ENCODE data around the gene TASP1. TPM values are rescaled to one million over a fixed set of nuclear protein-coding genes. Genes with fewer than 3 reads are reported as not detected.

TASP1 gene
- total RNA-seq, 1 experiment from 2014 or later, result 25.9 TPM

DNA sequence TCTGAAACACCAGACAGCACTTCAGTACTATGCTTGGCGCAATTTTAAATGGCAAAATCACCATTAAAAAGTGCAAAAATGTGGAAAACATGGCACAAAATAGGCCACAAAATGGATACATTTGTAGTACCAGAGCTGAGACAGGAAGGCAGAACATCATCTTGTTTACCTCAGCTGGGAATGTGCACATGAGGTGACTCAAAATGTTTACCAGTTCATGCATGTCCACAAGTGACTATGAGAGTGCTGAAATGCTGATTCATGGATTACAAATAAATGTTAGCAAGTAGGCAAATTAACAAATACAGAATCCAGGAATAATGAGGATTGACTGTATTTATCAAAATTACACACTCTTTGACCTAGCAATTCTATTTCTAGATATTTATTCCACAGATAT is 216.1 kb downstream of the TASP1 start:
- ChIA-PET POLR2A (ENCODE audit: unreplicated experiment) (no interaction called here), CTCF (no interaction called here)
- Histone ChIP-seq H4K20me1 (ENCODE audit: insufficient read depth) (no peaks in the 10 kb centered on the region), H3K79me2 (ENCODE audit: low read depth) (no peaks in the 10 kb centered on the region), H3K27me3 (ENCODE audit: insufficient read depth, low read depth) (no peaks in the 10 kb centered on the region), H3K9me2 (ENCODE audit: insufficient read depth) (no peaks in the 10 kb centered on the region; the same call in 1 of the 2 replicates), H3F3A (ENCODE audit: insufficient read depth, low read depth) (no peaks in the 10 kb centered on the region), H3K4me3 (no peak overlapping the region), H3K27ac (no peak overlapping the region), H2AFZ (no peak overlapping the region), H3K36me3 (ENCODE audit: low read depth) (no peaks in the 10 kb centered on the region), H3K4me2 (no peak overlapping the region), H3K9me3 (ENCODE audit: insufficient read depth, low read depth) (no peaks in the 10 kb centered on the region), H3K4me1 (replicated peaks; ENCODE audit: insufficient read depth) (no peaks in the 10 kb centered on the region)
- BruUV-seq (replicated peaks), result no TSS peak
- intact Hi-C loops (cut with micrococcal nuclease; ENCODE audit: unreplicated experiment), result no loop called here
- TF ChIP-seq, protein P1, sequence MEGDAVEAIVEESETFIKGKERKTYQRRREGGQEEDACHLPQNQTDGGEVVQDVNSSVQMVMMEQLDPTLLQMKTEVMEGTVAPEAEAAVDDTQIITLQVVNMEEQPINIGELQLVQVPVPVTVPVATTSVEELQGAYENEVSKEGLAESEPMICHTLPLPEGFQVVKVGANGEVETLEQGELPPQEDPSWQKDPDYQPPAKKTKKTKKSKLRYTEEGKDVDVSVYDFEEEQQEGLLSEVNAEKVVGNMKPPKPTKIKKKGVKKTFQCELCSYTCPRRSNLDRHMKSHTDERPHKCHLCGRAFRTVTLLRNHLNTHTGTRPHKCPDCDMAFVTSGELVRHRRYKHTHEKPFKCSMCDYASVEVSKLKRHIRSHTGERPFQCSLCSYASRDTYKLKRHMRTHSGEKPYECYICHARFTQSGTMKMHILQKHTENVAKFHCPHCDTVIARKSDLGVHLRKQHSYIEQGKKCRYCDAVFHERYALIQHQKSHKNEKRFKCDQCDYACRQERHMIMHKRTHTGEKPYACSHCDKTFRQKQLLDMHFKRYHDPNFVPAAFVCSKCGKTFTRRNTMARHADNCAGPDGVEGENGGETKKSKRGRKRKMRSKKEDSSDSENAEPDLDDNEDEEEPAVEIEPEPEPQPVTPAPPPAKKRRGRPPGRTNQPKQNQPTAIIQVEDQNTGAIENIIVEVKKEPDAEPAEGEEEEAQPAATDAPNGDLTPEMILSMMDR (conservative IDR thresholded peaks at IDR 0.05), result no peak
- no peak for TF ChIP-seq EZH2 (IDR thresholded peaks at IDR 0.05; ENCODE audit: low read depth)
- no peak for DNase-seq

DNA sequence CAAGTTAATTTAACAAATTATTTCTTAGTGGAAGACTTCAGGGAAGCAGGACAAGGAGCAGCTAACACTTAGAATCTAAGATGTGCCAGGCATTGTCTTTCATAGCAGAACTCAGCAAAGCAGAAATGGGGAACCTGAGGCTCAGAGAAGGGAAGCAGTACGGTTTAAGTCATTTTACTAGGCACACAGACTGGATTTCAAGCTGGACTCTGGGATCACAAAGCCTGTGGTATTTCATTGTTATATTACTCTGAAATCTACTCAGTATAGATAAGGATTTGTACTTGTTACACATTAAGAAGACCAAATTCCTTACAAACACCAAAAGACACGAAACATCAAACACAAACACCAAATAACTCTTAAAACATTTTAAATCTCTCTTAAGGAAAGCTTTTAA is 218.1 kb downstream of the TASP1 start:
- Histone ChIP-seq H3K4me2 (no peak overlapping the region), H3K27ac (no peak overlapping the region), H3K79me2 (ENCODE audit: low read depth) (no peaks in the 10 kb centered on the region), H3K9me3 (ENCODE audit: insufficient read depth, low read depth) (no peaks in the 10 kb centered on the region), H3F3A (ENCODE audit: insufficient read depth, low read depth) (no peaks in the 10 kb centered on the region), H3K4me3 (no peak overlapping the region), H3K9me2 (ENCODE audit: insufficient read depth) (no peaks in the 10 kb centered on the region; the same call in 1 of the 2 replicates), H3K36me3 (ENCODE audit: low read depth) (no peaks in the 10 kb centered on the region), H2AFZ (no peak overlapping the region), H3K4me1 (replicated peaks; ENCODE audit: insufficient read depth) (no peaks in the 10 kb centered on the region), H4K20me1 (ENCODE audit: insufficient read depth) (no peaks in the 10 kb centered on the region), H3K27me3 (ENCODE audit: insufficient read depth, low read depth) (no peaks in the 10 kb centered on the region)
- ChIA-PET CTCF (no interaction called here), POLR2A (ENCODE audit: unreplicated experiment) (no interaction called here)
- no peak for TF ChIP-seq EZH2 (IDR thresholded peaks at IDR 0.05; ENCODE audit: low read depth)
- TF ChIP-seq, protein P1 (conservative IDR thresholded peaks at IDR 0.05), result no peak
- intact Hi-C loops (cut with micrococcal nuclease; ENCODE audit: unreplicated experiment), result no loop called here
- no peak for DNase-seq
- no TSS peak for BruUV-seq (replicated peaks)

DNA sequence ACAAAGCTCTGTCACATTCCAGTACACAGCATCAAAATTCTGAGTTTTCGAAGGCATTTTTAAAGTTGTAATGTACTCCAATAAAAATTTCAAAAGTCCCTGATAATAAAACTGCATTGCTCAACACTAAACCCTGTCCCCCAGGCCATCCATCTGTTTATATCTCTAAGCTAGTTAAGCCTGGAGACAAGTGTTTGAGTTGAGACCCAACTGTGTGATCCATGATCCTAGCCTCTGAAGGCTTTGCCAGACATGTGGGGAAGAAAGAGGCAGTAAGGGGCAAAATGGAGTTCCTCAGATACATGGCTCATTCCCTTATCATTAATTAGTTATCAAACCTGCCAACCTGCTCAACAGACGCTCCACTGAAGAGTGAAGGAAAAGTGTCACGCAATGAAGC is 219.3 kb downstream of the TASP1 start:
- Histone ChIP-seq H3K9me3 (ENCODE audit: insufficient read depth, low read depth) (no peaks in the 10 kb centered on the region), H3K79me2 (ENCODE audit: low read depth) (no peaks in the 10 kb centered on the region), H3F3A (ENCODE audit: insufficient read depth, low read depth) (no peaks in the 10 kb centered on the region), H3K36me3 (ENCODE audit: low read depth) (no peaks in the 10 kb centered on the region), H3K27ac (no peak overlapping the region), H2AFZ (no peak overlapping the region), H3K27me3 (ENCODE audit: insufficient read depth, low read depth) (no peaks in the 10 kb centered on the region), H3K4me1 (replicated peaks; ENCODE audit: insufficient read depth) (no peaks in the 10 kb centered on the region), H4K20me1 (ENCODE audit: insufficient read depth) (no peaks in the 10 kb centered on the region), H3K9me2 (ENCODE audit: insufficient read depth) (no peaks in the 10 kb centered on the region; the same call in 1 of the 2 replicates), H3K4me2 (no peak overlapping the region), H3K4me3 (no peak overlapping the region)
- no peak for DNase-seq
- no TSS peak for BruUV-seq (replicated peaks)
- intact Hi-C loops (cut with micrococcal nuclease; ENCODE audit: unreplicated experiment), result no loop called here
- CTCF ChIA-PET, result no interaction called here
- TF ChIP-seq, protein P1 (conservative IDR thresholded peaks at IDR 0.05), result no peak
- POLR2A ChIA-PET (ENCODE audit: unreplicated experiment), result no interaction called here

Measured in PC-9 (cell line).